ENCODE data around the gene LSP1.
A peak's percentile ranks its signal among the peaks of the same experiment; 100 is the strongest.

LSP1 gene

DNA sequence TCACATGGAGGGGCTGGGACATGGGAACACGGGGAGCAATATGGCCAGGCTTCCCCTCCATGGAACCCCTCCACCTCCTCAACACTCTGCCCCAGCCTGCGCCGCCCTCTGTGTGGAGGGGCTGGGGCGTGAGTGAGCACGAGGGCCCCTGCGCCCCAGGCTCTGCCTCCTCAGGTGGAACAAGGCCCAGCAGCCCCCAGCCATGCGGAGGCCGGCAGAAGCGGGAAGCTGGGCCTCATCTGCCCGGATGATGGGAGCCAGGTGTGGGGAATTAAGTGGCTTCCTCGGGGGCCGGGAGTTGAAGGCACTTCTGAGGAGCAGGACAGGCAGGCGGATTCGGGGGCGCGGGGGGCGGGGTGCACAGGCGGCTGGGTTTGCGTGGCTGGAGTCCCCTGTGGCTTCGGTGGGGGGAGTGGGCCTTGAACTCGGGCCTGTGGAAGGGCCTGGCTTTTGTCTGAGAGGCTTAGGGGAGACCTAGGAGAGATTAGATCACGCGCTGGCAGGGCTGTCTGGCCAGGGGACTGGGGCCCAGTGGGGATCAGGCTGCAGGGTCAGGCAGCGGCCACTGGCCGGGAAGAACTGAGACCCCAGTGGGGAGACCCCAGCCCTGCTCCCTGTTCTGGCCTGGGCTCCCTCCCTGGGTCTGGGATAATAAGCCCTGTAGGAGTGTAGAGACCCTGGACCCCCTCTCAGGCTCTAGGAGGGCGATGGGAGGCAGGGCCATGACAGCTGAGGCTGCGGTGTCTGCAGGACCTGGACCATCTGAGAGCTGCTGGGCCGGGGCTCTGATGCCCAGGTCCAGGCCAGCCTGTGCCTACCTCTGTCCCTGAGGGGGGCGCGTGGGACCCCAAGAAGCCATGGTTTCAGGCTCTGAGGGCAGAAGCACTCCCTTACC lies 25.5 kb downstream of the LSP1 start:
- TF ChIP-seq CTCF (IDR thresholded peaks at IDR 0.05; ENCODE audit: borderline replicate concordance, control extremely low read depth, extremely low read depth, insufficient read depth, missing control alignments) = no peak

GRCh38 chr11:1879342-1879940 lies 26.6 kb downstream of the LSP1 start:
- in situ Hi-C loops (cut with MboI; ENCODE audit: low sequenced_read_pairs, unreplicated experiment) = no loop called here
- DNase-seq (ENCODE audit: low spot score) = no peak
- TF ChIP-seq CTCF (IDR thresholded peaks at IDR 0.05; ENCODE audit: borderline replicate concordance, control extremely low read depth, extremely low read depth, insufficient read depth, missing control alignments) = no peak

More for the DNA sequence above, 25.5 kb downstream of the LSP1 start:
- in situ Hi-C loops (cut with MboI; ENCODE audit: low sequenced_read_pairs, unreplicated experiment) = no loop called here
- DNase-seq (ENCODE audit: low spot score) = no peak

- TF ChIP-seq CTCF (IDR thresholded peaks at IDR 0.05; ENCODE audit: borderline replicate concordance, control extremely low read depth, extremely low read depth, insufficient read depth, missing control alignments) = no peak
- no peak for DNase-seq (ENCODE audit: low spot score)
- in situ Hi-C loops (cut with MboI; ENCODE audit: low sequenced_read_pairs, unreplicated experiment) = loop anchor here (5.0 kb wide), 1 partner anchor 37 kb away; the partner anchor contains the start of gene TNNT3
Observed at GRCh38 chr11:1879941-1880720, 27.2 kb downstream of the LSP1 start.

GRCh38 chr11:1880746-1881441 lies 28.0 kb downstream of the LSP1 start:
- DNase-seq (ENCODE audit: low spot score) = peak; percentile 45
- TF ChIP-seq CTCF (IDR thresholded peaks at IDR 0.05; ENCODE audit: borderline replicate concordance, control extremely low read depth, extremely low read depth, insufficient read depth, missing control alignments) = no peak
- in situ Hi-C loops (cut with MboI; ENCODE audit: low sequenced_read_pairs, unreplicated experiment) = loop anchor here (5.0 kb wide), 1 partner anchor 36 kb away; the partner anchor contains the start of gene TNNT3

GRCh38 chr11:1881442-1882264 lies 28.8 kb downstream of the LSP1 start:
- TF ChIP-seq CTCF (IDR thresholded peaks at IDR 0.05; ENCODE audit: borderline replicate concordance, control extremely low read depth, extremely low read depth, insufficient read depth, missing control alignments) = no peak
- in situ Hi-C loops (cut with MboI; ENCODE audit: low sequenced_read_pairs, unreplicated experiment) = loop anchor here (5.0 kb wide), 1 partner anchor 36 kb away; the partner anchor contains the start of gene TNNT3
- DNase-seq (ENCODE audit: low spot score) = peak; percentile 47

Measured in GM13976 (cell line).